Osteocyte (in vitro differentiated cells): ENCODE data around the gene GATAD2B. TPM values are rescaled to one million over a fixed set of nuclear protein-coding genes. Genes with fewer than 3 reads are reported as not detected.
A peak's percentile ranks its signal among the peaks of the same experiment; 100 is the strongest.

Source experiments
- DNase-seq: peaks from one replicate; pipeline ENCODE4 v3.0.0; 2021; ENCODE audit warnings: mixed read lengths; ENCODE audit not compliant: unreplicated experiment; ENCODE audit errors: extremely low spot score
- H3K27ac Mint-ChIP-seq: one replicate; pipeline ENCODE4 v1.8.0; 2021; ENCODE audit warnings: mild to moderate bottlenecking, mixed read lengths; ENCODE audit not compliant: unreplicated experiment
- H3K27me3 Mint-ChIP-seq: one replicate; pipeline ENCODE4 v1.8.0; 2021; ENCODE audit warnings: mixed read lengths; ENCODE audit not compliant: unreplicated experiment
- H3K36me3 Mint-ChIP-seq: one replicate; pipeline ENCODE4 v1.8.0; 2021; ENCODE audit warnings: mixed read lengths; ENCODE audit not compliant: unreplicated experiment
- H3K4me1 Mint-ChIP-seq: one replicate; pipeline ENCODE4 v1.8.0; 2021; ENCODE audit warnings: mixed read lengths; ENCODE audit not compliant: unreplicated experiment
- H3K4me3 Mint-ChIP-seq: one replicate; pipeline ENCODE4 v1.8.0; 2021; ENCODE audit warnings: mild to moderate bottlenecking, moderate library complexity, mixed read lengths; ENCODE audit not compliant: unreplicated experiment
- H3K9me3 Mint-ChIP-seq: one replicate; pipeline ENCODE4 v1.8.0; 2021; ENCODE audit warnings: mixed read lengths; ENCODE audit not compliant: unreplicated experiment
- CTCF ChIP-seq: fragments of 200-600 bp; sonication (generic); IDR thresholded peaks from 2 replicates; pipeline ENCODE4 v1.5.0; 2021; ENCODE audit warnings: antibody characterized with exemption, mild to moderate bottlenecking, moderate library complexity
- total RNA-seq: library from RNA; stranded (reverse); gene quantifications from 2 replicates; pipeline ENCODE4 v1.2.1, GENCODE V29; 2021

GATAD2B gene
- total RNA-seq, 1 donor from 2014 or later: 66.7 TPM

- Mint-ChIP-seq H3K27ac (peak overlapping the region; percentile 96), H3K36me3 (peaks cover 14% of the 10 kb centered on the region), H3K27me3 (no peaks in the 10 kb centered on the region), H3K4me3 (peak overlapping the region; percentile 96), H3K4me1 (peaks cover 47% of the 10 kb centered on the region), H3K9me3 (no peaks in the 10 kb centered on the region)
- peak; percentile 15 for TF ChIP-seq CTCF
- no peak for DNase-seq
Measured at GRCh38 chr1:153957744-153958110, 35.0 kb upstream of the GATAD2B start.

GRCh38 chr1:153956997-153957715 is 34.4 kb upstream of the GATAD2B start:
- H3K36me3 Mint-ChIP-seq: peaks cover 18% of the 10 kb centered on the region

GRCh38 chr1:153954826-153955225 is 32.1 kb upstream of the GATAD2B start:
- Mint-ChIP-seq H3K27ac (no peak overlapping the region), H3K4me3 (no peak overlapping the region)

More at GRCh38 chr1:153956997-153957715, 34.4 kb upstream of the GATAD2B start:
- Mint-ChIP-seq H3K4me1 (peaks cover 41% of the 10 kb centered on the region), H3K27me3 (no peaks in the 10 kb centered on the region), H3K27ac (peak overlapping the region; percentile 96), H3K9me3 (no peaks in the 10 kb centered on the region), H3K4me3 (peak overlapping the region; percentile 96)
- no peak for DNase-seq
- no peak for TF ChIP-seq CTCF

GRCh38 chr1:153953859-153954365 is 31.1 kb upstream of the GATAD2B start:
- H3K27ac Mint-ChIP-seq: peak overlapping the region; percentile 50
- H3K4me3 Mint-ChIP-seq: no peak overlapping the region
- no peak for TF ChIP-seq CTCF
- H3K4me1 Mint-ChIP-seq: peaks cover 23% of the 10 kb centered on the region
- H3K9me3 Mint-ChIP-seq: no peaks in the 10 kb centered on the region
- no peaks in the 10 kb centered on the region for H3K27me3 Mint-ChIP-seq
- peaks cover 28% of the 10 kb centered on the region for H3K36me3 Mint-ChIP-seq
- DNase-seq: no peak

More at GRCh38 chr1:153954826-153955225, 32.1 kb upstream of the GATAD2B start:
- Mint-ChIP-seq H3K4me1 (peaks cover 30% of the 10 kb centered on the region), H3K36me3 (peaks cover 31% of the 10 kb centered on the region), H3K27me3 (no peaks in the 10 kb centered on the region), H3K9me3 (no peaks in the 10 kb centered on the region)
- TF ChIP-seq CTCF: no peak
- no peak for DNase-seq

GRCh38 chr1:153951801-153952200 is 29.0 kb upstream of the GATAD2B start:
- peaks cover 30% of the 10 kb centered on the region for H3K36me3 Mint-ChIP-seq

More at GRCh38 chr1:153951801-153952200, 29.0 kb upstream of the GATAD2B start:
- no peaks in the 10 kb centered on the region for H3K27me3 Mint-ChIP-seq
- no peaks in the 10 kb centered on the region for H3K9me3 Mint-ChIP-seq
- peaks cover 11% of the 10 kb centered on the region for H3K4me1 Mint-ChIP-seq
- TF ChIP-seq CTCF: no peak
- H3K27ac Mint-ChIP-seq: no peak overlapping the region
- no peak overlapping the region for H3K4me3 Mint-ChIP-seq
- DNase-seq: no peak
